ENCODE results near the gene PHLPP1. TPM values are rescaled to one million over a fixed set of nuclear protein-coding genes. Genes with fewer than 3 reads are reported as not detected.

Gene PHLPP1
- total and polyA plus RNA-seq, 2 of the 4 experiments (the other 2 are of a cell fraction): 3.3 to 3.6 TPM

DNA sequence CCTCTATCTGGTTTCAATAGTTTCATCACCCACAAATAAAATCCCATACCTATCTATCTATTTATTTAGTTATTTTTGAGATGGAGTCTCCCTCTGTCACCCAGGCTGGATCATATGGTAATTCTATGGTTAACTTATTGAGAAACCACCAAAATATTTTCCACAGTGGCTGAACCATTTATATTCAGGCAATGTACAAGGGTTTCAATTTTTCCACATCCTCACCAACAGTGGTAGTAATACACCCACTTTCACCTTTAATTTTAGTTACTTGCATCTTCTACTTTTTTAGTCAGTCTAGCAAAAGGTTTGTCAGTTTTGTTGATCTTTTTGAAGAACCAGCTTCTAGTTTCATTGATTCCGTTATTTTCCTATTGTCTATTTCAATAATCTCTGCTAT is 46.1 kb upstream of the PHLPP1 start:
- Histone ChIP-seq H3K9me3 (ENCODE audit: control insufficient read depth, insufficient read depth, low read length) (no peaks in the 10 kb centered on the region; the same call in 1 of the 2 replicates), H2AK5ac (ENCODE audit: low read depth, low read length) (no peak overlapping the region), H4K8ac (ENCODE audit: low read depth in 2 of 2, low read length in 2 of 2) (no peak overlapping the region), H2BK20ac (ENCODE audit: low read depth, low read length) (no peak overlapping the region), H3K4ac (ENCODE audit: low read depth, low read length) (no peak overlapping the region), H4K5ac (ENCODE audit: low read depth, low read length) (no peak overlapping the region), H3K36me3 (ENCODE audit: control insufficient read depth, insufficient read depth, low read length) (no peaks in the 10 kb centered on the region), H3K18ac (ENCODE audit: low read depth, low read length) (no peak overlapping the region), H3K9me1 (ENCODE audit: insufficient read depth, low read length) (0 out of 2 replicates have a peak, but pooled peaks cover 2% of the 10 kb centered on the region), H3K4me2 (ENCODE audit: low read depth, low read length) (no peak overlapping the region), H3K4me1 (ENCODE audit: control insufficient read depth, insufficient read depth, low read length) (no peaks in the 10 kb centered on the region), H3K14ac (replicated peaks; ENCODE audit: low read depth, low read length) (no peak overlapping the region), H2AFZ (replicated peaks; ENCODE audit: low read length, poor library complexity) (no peak overlapping the region), H3K23ac (ENCODE audit: low read depth, low read length) (no peak overlapping the region), H3K27me3 (ENCODE audit: control insufficient read depth, insufficient read depth, low read length) (no peaks in the 10 kb centered on the region; the same call in 1 of the 2 replicates), H3K4me3 (ENCODE audit: insufficient read depth, low read depth, low read length) (no peak overlapping the region), H2BK15ac (ENCODE audit: low read depth, low read length) (no peak overlapping the region), H3K9ac (ENCODE audit: low read depth, low read length) (no peak overlapping the region), H4K91ac (ENCODE audit: insufficient read depth, low read depth, low read length) (no peak overlapping the region), H2BK120ac (ENCODE audit: low read depth, low read length) (no peak overlapping the region), H3K79me1 (ENCODE audit: low read depth in 1 of 2, low read length in 2 of 2) (no peaks in the 10 kb centered on the region), H2BK5ac (ENCODE audit: low read depth, low read length, poor library complexity, severe bottlenecking) (no peak overlapping the region), H2AK9ac (replicated peaks; ENCODE audit: low read depth, low read length, poor library complexity) (no peak overlapping the region), H3K27ac (ENCODE audit: insufficient read depth, low read length) (no peak overlapping the region), H3K56ac (ENCODE audit: extremely low read depth, insufficient read depth, low read length) (no peak overlapping the region), H4K20me1 (ENCODE audit: insufficient read depth, low read length) (no peaks in the 10 kb centered on the region)
- no peak for DNase-seq
- intact Hi-C loops (cut with micrococcal nuclease) (no loop called here), in situ Hi-C loops (cut with MboI; ENCODE audit: low sequenced_read_pairs) (no loop called here), dilution Hi-C loops (cut with HindIII; ENCODE audit: low sequenced_read_pairs, unreplicated experiment) (no loop called here)
- no peak for ATAC-seq (ENCODE audit: low read depth)
- no CpG with 5 or more reads among the region's 1 CpG for WGBS, 2 experiments (ENCODE audit: extremely low coverage in 2 of 2, insufficient read length in 1 of 2)
- ChIA-PET CTCF (interaction anchor here (0.6 kb wide), 1 partner anchor 1154 kb away, joined by 5 read pairs; no protein-coding TSS in a partner anchor), POLR2A (ENCODE audit: unreplicated experiment) (no interaction called here)
- no TSS peak for BruUV-seq (replicated peaks)
- TF ChIP-seq RFX5 (IDR thresholded peaks at IDR 0.05; ENCODE audit: low read depth, low read length): no peak
- no peak for TF ChIP-seq POLR2A (IDR thresholded peaks at IDR 0.05; ENCODE audit: low read depth, low read length)
- TF ChIP-seq MXI1 (IDR thresholded peaks at IDR 0.05; ENCODE audit: borderline replicate concordance, low read depth, low read length): no peak
- no peak for TF ChIP-seq FOS (IDR thresholded peaks at IDR 0.05; ENCODE audit: low read depth, low read length)
- no peak for TF ChIP-seq RAD21 (IDR thresholded peaks at IDR 0.05; ENCODE audit: low read length)
- no peak for TF ChIP-seq BHLHE40 (IDR thresholded peaks at IDR 0.05; ENCODE audit: low read depth, low read length)
- no peak for TF ChIP-seq CHD1 (IDR thresholded peaks at IDR 0.05; ENCODE audit: low read depth, low read length)
- TF ChIP-seq CEBPB (IDR thresholded peaks at IDR 0.05; ENCODE audit: low read depth, low read length): no peak

Data from IMR-90 (cell line).